ENCODE results near the gene CD86.
"Not testable (repeated sequence)": the region's sequence is repeated elsewhere in the genome, so short reads cannot be mapped to it uniquely, and the experiment has no call there.

CD86 gene, protein sequence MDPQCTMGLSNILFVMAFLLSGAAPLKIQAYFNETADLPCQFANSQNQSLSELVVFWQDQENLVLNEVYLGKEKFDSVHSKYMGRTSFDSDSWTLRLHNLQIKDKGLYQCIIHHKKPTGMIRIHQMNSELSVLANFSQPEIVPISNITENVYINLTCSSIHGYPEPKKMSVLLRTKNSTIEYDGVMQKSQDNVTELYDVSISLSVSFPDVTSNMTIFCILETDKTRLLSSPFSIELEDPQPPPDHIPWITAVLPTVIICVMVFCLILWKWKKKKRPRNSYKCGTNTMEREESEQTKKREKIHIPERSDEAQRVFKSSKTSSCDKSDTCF

DNA sequence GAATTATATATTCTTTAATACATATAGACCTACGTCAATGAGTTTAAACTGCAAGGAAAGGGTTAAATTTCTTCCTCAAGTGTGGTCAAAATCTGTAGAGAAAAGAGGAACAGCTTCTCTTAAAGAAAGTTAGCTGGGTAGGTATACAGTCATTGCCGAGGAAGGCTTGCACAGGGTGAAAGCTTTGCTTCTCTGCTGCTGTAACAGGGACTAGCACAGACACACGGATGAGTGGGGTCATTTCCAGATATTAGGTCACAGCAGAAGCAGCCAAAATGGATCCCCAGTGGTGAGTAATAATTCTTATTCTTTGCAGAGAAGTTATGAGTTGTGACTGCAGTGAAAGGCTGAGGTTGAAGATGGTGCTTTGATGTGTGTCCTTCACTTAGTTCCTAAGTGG lies at the start of gene CD86:
CD86 (plus strand) TSS at position 148 of the 400 bp plus-strand sequence; CDS start at position 276, 128 bp downstream.
- no peak for DNase-seq (ENCODE audit: low read depth in 2 of 2)

DNA sequence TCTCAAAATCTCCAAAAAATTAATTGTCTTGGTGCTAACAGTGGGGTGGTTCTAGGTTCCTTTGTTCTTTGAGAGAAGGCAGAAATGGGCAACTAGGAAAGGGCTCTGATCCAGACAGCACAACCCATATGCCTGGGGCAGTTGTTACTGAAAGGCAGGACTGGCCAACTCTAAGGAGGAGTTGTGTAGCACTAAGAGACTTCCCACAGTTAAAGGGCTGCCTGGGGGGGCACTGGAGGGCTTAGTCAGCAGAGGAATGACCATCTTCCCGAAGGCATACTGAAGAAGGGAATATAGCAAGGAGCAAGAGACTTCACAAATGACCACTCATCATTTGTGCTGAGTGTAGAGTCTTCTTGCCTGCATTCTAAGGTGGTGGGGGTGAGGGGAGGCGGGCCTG lies 48.9 kb upstream of the CD86 start:
- no peak for DNase-seq (ENCODE audit: low read depth in 2 of 2)

DNA sequence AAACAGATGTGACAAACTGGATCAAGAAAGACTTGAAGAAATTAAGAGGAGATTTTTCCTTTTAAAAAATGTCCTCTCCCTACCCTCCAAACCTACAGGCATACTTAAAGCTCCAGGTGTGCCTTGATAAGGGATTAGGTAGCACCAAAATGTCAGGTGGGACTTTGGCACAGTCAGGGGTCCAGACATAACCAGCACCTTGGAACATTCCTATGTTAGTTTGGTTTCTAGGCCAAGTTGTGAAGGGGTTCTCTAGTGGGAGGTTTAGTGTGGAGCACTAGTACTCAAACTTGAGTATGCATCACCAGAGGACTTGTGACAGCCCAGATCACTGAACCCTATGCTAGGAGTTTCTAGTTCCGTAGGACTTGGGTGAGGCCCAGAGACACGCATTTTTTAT lies 47.0 kb upstream of the CD86 start:
- DNase-seq (ENCODE audit: low read depth in 2 of 2) = no peak

DNA sequence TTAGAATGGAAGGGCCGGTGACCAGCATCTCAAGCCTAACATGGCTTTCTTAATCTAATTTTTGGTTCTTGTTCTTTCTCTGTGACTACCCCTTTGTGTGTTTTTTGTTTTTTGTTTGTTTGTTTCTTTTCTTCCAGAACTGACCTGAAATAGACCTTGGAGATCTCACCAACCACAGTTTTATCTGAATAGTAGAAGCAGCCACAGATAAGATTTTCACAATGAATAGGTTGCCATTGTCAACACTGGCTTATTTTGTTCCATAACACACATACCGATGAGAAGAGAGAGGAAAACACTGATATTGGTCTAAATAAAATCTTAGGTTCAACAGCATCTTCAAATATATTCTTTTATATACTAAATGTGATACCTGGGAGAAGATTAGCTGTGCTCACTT lies 44.7 kb upstream of the CD86 start:
- no peak for DNase-seq (ENCODE audit: low read depth in 2 of 2)

DNA sequence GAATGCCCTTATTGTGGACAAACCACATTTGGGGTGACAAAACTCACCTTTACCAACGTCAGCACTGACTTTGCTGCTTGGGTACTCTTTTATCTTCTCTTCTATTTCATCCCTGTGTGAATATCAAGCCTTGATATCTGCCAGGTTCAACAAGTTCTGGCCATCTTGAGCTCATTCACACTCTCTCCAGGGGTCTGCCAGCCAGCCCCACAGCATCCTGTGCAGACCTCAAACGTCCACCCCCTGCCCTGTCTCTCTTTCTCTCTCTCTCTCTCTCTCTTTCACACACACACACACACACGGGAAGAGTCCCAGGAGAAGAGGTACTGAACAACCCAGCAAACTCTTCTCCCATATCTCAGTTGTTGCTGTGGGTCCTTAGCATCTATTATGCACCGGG lies 43.8 kb upstream of the CD86 start:
- no peak for DNase-seq (ENCODE audit: low read depth in 2 of 2)

DNA sequence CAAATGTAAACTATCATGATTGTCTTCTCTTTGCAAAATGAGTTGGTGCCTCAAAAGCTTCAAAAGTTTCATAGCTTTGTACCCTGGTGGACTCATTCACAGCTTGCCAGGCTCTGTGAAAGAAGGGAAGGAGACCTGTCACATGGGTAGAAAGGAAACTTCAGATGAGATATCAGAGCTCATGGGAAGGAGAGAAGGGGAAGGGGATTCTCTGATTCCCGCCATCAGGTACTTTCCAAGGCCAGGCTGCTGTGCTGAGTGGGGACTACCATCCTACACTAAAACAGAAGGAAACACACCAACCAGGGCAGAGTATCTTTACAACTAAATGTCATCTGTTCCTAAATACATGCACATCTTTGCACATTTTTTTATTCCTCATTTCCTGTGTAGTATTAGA lies 42.3 kb upstream of the CD86 start:
- DNase-seq (ENCODE audit: low read depth in 2 of 2) = no peak

DNA sequence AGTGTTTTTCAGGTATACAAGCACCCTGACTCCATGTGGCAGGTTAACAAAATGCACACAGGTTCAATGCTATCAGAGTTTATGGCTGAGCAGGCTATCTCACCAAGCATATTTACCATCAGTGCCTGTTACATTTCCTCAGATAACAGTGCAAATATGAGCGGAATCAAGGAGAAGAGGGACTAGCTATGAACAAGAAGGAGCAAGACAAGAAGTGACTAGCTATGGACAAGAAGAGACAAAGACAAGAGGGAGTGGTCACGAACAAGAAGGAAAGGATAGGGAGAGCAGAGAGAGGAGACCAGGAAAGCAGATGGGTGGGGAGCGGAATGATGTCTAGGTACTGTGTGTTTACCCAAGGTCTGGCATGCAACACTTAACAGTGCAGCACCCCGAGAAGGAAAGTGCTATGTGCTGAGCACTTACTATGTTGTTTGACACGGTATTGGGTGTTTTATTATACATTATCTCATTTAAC lies 41.7 kb upstream of the CD86 start:
- no peak for DNase-seq (ENCODE audit: low read depth in 2 of 2)

DNA sequence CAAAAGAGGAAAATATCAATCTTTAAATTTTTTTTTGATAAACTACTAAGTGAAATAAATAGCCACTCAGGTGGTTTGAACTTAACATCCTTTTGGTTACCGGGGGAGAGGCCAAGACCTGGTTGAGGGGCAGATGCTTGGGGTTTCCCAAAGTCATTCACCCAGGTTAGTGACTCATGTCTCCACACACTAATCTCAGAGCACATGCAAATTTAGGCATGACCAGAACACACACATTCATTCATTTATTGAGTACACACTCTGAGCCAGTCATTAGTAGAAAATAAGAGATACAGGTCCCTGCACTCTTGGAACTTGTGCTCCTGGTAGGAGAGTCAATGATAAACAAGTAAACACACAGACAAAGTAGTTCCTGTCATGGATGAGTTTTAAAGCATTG lies 40.4 kb upstream of the CD86 start:
- no peak for DNase-seq (ENCODE audit: low read depth in 2 of 2)

DNA sequence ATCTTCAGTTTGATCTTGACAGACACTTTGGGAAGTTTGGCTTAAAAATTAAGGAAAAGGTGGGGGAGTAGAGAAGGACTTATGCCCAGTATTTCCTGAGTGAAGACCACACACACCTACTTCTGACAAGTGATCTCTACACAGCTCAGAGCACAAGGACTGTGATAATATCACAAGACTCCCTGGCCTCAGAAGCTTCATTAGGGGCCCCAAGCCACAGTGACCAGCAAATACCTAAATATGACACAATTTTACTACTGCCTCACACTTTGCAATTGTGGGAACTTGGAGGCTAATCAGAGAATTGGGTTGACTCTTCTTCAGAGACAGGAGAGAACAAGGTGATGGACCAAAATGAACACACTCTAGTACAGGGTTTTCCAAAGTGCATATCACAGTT lies 35.7 kb upstream of the CD86 start:
- no peak for DNase-seq (ENCODE audit: low read depth in 2 of 2)

DNA sequence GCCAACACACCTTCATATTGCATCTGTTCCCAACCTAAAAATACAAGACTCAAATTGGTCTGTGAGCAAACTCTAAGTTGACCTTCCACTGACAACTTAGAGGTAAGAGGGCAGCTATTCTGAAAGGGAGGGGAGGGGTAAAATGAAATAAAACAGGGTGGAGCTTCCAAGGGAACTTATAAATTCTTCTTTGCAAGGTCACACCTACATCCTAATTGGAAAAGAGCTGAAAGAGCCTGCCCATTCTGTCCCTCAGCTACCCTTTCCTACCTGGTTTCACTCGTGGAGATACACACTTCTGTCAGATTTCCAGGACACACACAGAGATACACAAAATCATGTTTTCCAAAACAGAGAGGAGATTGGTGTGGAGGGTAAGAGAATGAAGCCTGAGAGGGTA lies 34.1 kb upstream of the CD86 start:
- DNase-seq (ENCODE audit: low read depth in 2 of 2) = no peak

DNA sequence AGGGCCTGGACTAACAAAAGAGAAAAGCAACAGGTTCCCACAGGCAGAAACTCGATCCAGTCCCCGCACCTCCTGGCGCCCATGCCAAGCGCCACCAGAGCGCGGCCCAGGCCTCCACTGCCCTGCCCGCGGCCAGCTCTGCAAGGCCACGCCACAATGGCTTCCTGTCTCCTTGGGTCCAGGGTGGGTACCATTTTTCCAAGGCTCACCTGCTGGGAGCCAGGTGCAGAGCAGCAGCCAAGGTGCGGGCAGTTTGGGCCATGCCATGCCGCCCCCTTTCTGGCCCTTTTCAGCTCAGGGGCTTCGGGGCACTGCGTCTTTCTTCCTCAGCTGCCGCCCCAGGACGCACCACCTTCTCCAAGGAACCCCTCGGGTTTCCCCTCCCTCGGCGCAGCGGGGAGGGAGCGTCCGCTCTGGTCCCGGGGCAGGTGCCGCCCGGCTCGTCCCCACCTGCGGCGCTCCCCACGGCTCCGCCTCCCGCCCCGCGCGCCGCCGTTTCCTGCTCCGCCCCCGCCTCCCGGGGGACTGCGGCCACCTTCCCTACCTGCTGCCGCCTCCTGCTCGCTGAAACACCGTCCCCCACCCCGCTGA lies 33.3 kb upstream of the CD86 start, which contains the start of gene ILDR1:
ILDR1 (minus strand) TSS at position 437 of the 591 bp plus-strand sequence; CDS start at position 267, 170 bp downstream.
- DNase-seq (ENCODE audit: low read depth in 2 of 2) = peak in 1 of 2 donors; percentile 5

DNA sequence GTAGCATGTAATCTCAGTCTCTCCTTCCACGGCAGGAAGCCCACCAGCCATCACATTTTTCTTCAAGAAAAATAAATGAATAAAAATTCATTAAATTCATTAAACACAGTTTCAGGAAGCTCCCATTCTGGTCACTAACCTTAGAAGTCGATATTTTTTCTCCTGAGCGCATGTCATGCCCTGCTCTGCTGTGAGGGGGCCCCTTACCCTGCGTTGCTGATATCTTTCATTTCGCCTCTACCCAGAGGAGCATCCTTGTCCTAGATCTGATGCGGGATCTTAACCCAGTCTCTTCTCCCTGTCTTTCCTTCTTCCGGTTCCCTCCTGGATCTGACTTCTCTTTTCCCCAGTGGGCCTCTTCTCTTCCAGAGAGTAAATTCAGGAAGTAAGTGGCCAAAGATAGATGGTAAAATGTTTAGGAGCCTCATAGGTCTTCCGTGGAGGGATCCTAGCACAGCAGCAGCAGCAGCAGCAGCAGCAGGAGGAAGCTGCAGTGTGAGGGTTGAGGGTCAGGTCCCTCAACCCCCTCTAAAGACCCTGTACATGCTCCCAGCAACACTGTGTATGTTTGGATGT lies 31.7 kb upstream of the CD86 start:
- DNase-seq (ENCODE audit: low read depth in 2 of 2) = no peak

DNA sequence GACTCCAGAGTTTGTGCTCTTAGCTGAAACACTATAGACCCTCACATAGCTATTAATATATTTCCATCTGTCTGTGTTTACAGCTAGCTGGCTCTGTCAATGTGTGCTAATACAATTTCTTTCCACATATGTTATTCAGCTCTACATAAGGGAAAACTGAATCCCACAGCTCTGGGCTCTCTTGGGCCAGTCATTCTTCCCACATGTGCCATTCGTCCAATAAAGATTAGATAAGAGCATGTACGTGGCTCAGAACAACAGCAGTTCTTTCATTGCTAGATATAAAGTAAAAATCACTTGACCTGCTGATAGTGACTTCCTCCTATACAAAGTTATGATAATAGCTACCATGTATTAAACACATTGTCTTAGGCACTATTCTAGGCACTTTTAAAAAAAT lies 30.4 kb upstream of the CD86 start:
- no peak for DNase-seq (ENCODE audit: low read depth in 2 of 2)

DNA sequence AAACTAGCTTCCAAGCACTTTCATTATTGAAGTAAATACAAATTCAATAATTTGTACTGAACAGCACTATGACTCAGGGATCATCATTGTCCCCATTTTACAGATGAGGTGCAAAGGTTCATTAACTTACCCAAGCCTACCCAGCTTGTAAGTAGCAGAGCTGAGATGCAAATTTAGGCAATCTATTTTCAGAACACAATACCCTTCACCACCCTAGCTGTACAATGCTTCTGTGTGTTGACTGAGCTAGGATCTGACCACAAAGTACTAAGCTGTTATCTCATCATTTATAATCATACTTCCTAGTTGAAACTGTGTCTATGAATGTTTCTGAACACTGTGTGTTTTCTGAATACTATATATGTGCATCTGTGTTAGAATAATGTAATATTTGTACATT lies 29.9 kb upstream of the CD86 start:
- DNase-seq (ENCODE audit: low read depth in 2 of 2) = no peak

DNA sequence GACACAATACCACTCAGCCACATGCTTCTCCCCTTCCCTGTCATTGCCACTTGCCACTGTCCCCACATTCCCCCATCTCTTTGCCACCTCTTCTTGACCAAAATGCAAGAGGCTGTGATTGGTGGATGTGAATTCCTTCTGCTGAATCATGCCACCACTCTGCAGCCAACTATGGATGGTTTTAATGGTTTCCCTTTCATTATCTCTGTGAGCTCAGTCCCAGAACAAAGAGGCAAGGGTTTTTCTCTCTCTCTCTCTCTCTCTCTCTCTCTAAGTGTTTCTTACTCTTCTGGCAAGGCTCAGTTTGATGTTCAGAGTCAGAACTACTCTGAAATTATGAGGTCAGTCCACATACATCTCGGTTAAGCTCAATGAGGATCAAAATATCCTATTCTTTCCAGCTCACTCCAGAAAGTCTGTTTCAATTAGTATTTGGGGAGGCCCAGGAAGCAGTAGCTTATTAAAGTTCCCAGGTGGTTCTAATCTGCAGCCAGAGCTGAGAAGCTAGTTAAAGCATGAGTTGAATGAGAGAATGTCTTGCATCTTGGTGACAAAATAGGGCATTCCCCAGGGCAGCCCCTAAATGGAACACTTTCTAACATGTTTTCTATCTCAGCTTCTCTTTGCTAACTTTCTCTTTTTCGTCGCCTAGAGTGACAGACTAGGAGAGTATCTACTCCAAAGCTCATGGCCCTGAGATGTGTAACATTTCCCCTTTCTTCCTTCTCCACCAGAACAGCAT lies 24.6 kb upstream of the CD86 start:
- no peak for DNase-seq (ENCODE audit: low read depth in 2 of 2)

DNA sequence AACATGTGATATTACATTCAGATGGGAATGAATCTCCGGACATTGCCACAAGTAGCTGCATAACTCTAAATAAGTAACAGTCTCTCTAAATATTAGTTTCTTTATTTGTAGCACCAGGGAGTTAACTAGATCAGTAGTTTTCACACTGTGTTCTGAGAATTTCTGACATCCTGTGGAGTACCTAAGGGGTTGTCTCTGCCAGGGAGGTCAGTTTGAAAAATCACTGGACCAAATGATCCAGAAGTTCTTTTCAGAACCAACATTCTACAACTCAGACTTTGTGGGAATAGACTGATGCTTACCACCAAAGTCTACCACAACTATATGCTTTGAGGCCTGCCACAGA lies 24.1 kb upstream of the CD86 start:
- no peak for DNase-seq (ENCODE audit: low read depth in 2 of 2)

DNA sequence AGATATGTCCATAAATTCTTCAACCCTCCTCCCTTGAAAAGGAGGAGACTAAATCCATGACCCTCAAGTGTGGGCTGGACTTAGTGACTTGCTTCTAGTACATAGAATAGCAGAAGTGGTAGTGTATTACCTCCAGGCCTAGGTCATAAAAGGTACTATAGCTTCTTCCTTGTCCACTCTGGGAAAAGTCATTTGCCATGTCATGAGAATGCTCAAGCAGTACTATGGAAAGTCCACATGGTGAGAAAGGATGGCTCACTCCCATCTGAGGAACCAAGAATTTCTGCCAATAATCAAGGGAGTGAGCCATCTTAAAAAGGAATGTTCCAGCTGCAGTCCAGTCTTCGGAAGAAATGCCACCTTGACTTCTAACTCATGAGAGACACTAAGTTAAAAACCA lies 22.6 kb upstream of the CD86 start:
- DNase-seq (ENCODE audit: low read depth in 2 of 2) = no peak

DNA sequence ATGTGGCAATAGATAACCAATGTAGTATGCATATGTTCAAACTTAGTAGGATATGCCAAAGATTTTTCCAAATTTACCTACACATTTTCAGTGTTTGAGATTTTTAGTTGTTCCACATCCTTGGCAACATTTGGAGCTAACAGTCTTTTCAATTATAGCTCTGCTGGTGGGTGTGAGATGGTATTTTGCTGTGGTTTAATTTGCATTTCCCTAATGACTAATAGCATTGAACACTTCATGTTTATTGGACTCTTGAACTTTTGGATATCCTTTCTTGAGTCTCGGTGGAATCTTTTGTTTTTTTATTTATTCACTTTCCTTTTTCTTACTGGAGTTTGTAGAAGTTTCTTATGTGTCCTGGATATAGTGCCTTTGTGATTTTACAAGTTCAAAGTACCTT lies 22.1 kb upstream of the CD86 start:
- no peak for DNase-seq (ENCODE audit: low read depth in 2 of 2)

DNA sequence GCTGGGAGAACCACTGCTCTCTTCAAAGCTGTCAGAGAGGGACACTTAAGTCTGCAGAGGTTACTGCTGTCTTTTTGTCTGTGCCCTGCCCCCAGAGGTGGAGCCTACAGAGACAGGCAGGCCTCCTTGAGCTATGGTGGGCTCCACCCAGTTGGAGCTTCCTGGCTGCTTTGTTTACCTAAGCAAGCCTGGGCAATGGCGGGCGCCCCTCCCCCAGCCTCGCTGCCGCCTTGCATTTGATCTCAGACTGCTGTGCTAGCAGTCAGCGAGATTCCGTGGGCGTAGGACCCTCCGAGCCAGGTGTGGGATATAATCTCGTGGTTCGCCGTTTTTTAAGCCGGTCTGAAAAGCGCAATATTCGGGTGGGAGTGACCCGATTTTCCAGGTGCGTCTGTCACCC lies 7.9 kb upstream of the CD86 start:
- DNase-seq (ENCODE audit: low read depth in 2 of 2) = not testable (repeated sequence)

DNA sequence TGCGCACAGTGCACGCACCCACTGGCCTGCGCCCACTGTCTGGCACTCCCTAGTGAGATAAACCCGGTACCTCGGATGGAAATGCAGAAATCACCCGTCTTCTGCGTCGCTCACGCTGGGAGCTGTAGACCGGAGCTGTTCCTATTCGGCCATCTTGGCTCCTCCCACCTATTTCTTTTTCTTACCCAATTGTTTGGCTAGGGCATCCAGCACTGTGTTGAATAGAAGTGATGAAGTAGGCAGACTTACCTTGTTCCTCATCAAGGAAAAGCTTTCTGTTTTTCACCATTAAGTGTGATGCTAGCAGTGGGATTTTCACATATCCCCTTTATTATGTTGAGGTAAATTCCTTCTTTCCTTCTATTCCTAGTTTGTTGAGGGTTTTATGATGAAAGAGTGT lies 7.4 kb upstream of the CD86 start:
- DNase-seq (ENCODE audit: low read depth in 2 of 2) = not testable (repeated sequence)

DNA sequence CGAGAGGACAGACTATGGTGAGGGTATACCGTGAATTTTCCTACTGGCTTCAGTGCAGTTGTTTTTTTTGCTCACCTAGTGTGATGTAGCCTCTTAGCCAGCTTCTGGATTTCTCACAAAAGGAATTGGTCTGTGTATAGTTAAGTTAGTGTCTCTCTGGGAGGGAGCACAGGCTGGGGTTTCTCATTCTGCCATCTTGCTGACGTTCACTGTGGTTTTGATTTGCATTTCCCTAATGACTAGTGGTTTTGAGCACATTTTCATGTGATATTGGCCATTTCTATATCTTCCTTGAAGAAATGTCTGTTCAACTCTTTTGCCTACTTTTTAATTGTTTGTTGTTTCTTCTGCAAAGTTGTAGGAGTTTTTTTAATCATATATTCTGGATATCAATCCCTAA lies 2.2 kb upstream of the CD86 start:
- DNase-seq (ENCODE audit: low read depth in 2 of 2) = no peak

DNA sequence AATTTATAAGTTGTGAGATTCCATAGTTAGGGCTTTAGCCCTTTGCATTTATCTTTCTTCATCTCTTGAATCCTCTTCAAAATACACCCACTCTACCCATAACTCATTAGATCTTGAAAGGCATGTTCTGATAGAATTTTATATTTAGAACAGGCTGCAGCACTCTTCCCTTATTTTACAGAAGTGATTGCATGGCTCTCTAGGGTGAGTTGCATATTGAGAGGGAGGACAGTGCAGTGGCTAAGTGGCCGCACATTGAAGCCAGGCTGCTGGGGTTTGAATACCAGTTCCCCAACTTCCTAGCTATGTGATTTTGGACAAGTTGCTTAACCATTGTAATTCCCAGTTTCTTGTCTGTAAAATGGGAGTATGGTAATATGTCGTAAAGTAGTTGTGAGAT lies 2.5 kb downstream of the CD86 start:
- no peak for DNase-seq (ENCODE audit: low read depth in 2 of 2)

DNA sequence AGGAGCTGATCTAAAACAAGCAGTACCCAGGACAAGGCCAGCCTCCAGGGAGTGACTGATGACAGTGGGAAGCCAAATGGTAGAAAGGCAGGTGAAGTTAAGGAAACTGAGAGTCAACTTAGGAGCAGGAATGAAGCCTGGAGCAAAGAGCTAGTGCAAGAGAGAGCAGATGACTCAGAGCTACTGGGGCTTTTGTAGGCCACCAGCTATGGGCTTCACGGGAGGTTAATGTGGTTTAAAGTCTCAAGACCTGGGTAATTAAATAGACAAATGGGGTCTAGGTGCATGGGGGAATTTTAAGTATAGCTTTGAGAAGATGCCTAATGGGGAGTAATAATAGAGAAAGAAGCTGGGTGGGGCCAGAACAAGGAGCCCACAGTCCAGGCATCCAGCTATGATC lies 3.1 kb downstream of the CD86 start:
- no peak for DNase-seq (ENCODE audit: low read depth in 2 of 2)
